GM12891 (cell line): Measurements from ENCODE around the gene PRKAR1B.

Experiments
- DNase-seq: peaks from one replicate; pipeline ENCODE4 v3.0.0; 2011; ENCODE audit warnings: low spot score; ENCODE audit not compliant: insufficient read length
- FAIRE-seq: peaks from 2 replicates; lab custom pipeline; 2011; peaks lifted over from hg19 to GRCh38; lab: Jason Lieb, UNC
- PAX5 ChIP-seq: IDR thresholded peaks from 2 replicates; pipeline ENCODE4 v1.6.1; 2011; ENCODE audit warnings: low read length, moderate library complexity, mild to moderate bottlenecking; ENCODE audit not compliant: insufficient read depth, severe bottlenecking
- POLR2A ChIP-seq: IDR thresholded peaks from 2 replicates; pipeline ENCODE4 v1.6.1; 2011; ENCODE audit warnings: low read depth, low read length, control low read depth
- POLR2AphosphoS5 ChIP-seq: IDR thresholded peaks from 2 replicates; pipeline ENCODE4 v1.6.1; 2011; ENCODE audit warnings: low read depth, low read length, control low read depth
- POU2F2 ChIP-seq: IDR thresholded peaks from 2 replicates; pipeline ENCODE4 v1.6.1; 2011; ENCODE audit warnings: low read depth, mild to moderate bottlenecking, control low read depth, low read length, moderate library complexity
- SPI1 ChIP-seq: IDR thresholded peaks from 2 replicates; pipeline ENCODE4 v1.6.1; 2011; ENCODE audit warnings: low read depth, low read length, control low read depth
- TAF1 ChIP-seq: IDR thresholded peaks from 2 replicates; pipeline ENCODE4 v1.6.1; 2011; ENCODE audit warnings: low read depth, low read length, control low read depth

The PRKAR1B gene

DNA sequence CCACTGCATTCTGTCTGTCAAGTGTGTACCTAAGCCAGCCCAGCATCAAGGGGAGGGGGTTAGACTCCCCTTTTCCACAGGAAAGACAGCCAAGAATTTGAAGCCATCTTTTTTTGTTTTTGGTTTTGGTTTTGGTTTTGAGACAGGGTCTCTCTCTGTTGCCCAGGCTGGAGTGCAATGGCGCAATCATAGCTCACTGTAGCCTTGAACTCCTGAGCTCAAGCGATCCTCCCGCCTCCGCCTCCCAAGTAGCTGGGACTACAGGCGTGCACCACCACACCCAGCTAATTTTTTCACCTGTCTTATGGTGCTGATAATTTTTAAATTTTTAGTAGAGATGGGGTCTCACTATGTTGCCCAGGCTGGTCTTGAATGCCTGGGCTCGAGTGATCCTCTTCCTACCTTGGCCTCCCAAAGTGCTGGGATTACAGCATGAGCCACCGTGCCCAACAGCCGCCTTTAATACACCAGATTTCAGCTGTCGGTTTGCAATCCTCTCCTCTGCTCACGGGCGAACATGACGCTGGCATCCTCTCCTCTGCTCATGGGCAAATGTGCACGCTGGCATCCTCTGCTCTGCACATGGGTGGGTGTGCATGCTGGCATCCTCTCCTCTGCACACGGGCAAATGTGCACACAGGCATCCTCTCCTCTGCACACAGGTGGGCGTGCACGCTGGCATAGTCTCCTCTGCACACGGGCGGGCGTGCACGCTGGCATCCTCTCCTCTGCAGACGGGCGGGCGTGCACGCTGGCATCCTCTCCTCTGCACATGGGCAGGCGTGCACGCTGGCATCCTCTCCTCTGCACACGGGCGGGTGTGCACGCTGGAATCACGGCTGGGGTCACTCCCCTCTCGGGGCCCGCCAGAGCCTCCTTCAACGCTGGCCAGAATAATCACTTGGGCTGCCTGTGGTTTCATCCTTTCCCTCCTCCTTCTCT lies 151.4 kb downstream of the PRKAR1B start:
- FAIRE-seq (no peak), DNase-seq (no peak)
- TF ChIP-seq TAF1 = no peak
- no peak for TF ChIP-seq SPI1
- TF ChIP-seq POLR2A = no peak

DNA sequence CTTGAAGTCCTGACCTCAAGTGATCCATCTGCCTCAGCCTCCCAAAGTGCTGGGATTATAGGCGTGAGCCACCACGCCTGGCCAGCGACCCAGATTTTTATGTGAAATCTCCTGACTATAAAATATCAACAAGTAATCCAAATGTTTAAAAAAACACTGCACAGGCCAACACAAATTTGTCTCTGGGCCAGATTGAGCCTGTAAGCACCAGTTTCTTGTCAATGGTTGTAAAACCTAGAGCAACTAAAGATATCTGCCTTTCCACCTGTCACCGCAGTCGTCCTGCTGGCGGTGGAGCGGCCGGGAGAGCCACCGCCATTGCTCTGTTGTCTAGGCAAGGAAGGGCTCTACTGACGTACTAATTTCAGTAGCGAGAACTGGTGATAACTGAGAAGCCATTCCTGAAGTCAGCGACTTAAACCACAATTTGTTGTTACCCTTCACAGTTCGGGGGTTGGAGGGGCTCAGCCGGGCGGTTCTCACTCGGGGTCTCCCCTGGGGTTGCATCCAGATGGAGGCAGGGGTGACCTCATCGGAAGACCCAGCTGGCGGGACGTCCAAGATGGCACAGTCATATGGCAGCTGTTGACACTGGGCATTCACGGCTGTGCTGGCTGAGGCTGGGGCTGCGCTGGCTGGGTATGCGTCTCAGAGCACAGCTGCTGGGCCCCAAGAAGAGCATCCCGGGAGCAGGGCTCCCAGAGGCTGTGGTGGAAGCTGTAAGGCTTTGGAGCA lies 152.3 kb downstream of the PRKAR1B start:
- FAIRE-seq (no peak), DNase-seq (no peak)
- TF ChIP-seq SPI1 (no peak), POU2F2 (no peak)

DNA sequence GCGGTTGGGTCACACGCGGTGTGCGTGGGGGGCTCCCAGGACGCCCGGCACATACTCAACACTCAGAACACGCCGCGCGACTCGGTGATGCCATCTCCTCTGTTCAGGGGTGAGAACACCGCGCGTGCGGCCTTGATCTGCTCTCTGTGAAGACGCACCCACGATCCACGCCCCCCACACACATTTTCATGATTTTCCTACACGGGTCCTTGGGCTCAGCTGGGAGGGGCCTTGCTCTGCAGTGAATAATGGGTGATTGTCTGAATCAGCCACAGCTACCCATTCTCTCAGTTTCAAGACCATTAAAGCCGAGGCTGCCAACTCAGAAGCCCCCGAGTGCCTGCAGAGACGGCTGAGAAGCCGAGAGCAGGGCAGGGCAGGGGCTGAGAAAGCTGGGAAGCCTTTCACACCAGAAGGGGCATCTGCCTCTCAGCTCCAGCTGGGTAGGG lies 153.1 kb downstream of the PRKAR1B start:
- DNase-seq = no peak
- FAIRE-seq = no peak
- no peak for TF ChIP-seq PAX5
- no peak for TF ChIP-seq POLR2AphosphoS5
- TF ChIP-seq POLR2A = no peak
- no peak for TF ChIP-seq SPI1
- TF ChIP-seq TAF1 = no peak
- no peak for TF ChIP-seq POU2F2

DNA sequence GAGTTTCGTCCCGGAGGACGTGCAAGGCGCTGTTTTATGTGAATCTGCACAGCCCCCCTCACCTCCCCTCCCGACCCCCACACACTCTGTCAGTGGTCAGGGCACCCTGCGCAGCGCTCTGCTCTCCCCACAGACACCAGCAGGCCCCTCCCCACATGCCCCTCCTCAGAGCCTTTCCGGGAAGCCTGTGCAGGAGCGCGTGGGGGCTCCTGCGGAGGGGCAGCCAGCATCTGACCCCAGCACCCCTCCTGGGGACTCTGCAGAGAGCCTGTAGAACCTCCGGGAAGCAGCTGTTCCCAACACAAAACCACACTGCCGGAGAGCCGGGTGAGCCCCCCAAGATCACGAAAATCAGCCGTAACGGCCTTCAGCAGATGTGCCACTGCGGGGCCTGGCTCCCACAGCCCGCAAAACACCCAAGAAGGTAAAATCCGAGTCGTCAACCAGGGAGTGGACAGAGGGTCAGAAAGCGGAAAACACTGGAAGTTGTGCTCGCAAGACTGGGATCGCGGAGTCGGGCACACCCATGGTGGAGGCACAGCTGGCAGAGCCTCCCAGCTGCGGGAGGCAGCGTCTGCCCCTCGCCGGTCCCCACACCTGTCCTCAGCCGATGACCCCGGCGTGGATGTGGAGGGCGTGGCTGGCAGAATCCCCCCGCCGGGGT lies 153.7 kb downstream of the PRKAR1B start:
- TF ChIP-seq POLR2AphosphoS5 (no peak), POU2F2 (no peak), TAF1 (no peak)
- FAIRE-seq = no peak
- DNase-seq = no peak

DNA sequence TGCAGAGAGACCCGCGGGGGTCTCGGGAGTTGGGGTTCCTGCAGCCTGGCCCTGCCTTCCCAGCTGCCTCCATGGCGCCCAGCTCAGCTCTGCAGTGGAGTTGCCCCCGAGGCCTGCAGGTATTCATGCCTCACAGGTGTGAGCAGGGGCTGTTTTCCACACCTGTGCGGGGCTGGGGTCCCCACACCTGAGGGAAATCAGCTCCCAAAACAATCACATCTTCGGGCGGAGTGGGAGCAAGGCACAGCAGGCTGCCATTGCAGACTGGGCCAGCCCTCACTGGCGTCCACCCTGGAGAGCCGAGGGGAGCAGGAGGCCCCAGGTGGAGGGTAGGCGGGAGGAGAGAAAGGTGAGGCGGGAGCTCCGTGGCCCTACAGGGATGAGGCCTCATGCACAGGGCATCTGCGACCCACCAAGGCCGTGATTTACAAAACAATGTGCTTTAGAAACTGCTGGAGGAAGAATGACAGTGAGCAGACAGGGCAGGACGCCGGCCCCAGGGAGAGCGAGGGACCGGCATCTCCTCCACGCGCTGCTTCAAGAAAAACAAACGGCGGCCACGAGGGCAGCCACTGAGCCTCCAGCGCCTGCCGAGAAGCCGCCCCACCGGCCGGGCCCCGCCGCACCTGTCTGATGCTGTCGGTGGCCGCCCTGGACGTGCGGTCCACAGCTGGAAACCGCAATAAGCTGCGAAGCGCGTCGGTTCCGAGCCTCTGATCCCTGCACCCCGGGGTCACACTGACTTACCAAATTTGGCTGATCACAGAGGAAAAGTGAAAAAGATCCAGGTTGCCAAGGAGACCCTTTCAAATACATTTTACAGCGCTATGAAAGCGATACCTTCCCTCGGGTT lies 154.4 kb downstream of the PRKAR1B start:
- no peak for FAIRE-seq
- no peak for DNase-seq
- no peak for TF ChIP-seq PAX5
- TF ChIP-seq POU2F2 = no peak
- no peak for TF ChIP-seq POLR2AphosphoS5
- no peak for TF ChIP-seq TAF1
- TF ChIP-seq SPI1 = no peak
- TF ChIP-seq POLR2A = no peak

DNA sequence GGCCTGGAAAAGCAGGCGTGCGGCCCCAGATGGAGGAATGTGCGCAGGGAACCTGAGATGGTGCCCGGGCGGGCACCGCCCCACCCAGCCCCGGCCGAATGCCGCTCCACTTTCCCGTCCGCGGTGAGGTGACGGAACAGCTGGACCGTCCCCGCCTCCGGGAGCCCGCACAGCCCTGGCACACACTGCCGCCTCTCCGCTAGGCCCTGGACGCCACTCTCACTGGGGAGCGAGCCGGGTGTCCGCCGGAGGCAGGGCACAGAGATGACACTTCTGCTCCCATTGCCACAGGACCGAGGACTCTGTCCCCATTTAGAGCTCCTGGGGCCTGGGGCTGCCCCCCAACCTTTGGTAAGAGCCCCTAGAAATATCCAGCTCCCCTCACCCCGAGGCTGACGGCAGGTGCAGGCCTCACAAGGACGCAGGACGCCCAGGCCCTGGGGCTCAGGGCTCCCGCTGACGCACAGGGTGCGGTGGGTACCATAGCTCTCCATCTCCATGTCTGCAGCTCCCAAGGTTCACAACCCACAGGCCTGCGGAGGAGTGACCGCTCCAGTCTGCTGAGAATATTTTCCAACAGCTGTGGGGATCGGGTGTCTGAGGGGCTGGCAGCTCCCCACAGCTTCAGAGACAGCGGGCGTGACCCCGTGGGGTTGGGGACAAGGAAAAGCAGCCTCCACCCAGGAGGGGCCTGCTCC lies 155.2 kb downstream of the PRKAR1B start:
- FAIRE-seq (no peak), DNase-seq (no peak)
- no peak for TF ChIP-seq POLR2A
- TF ChIP-seq POU2F2 = no peak
- no peak for TF ChIP-seq POLR2AphosphoS5
- no peak for TF ChIP-seq SPI1
- TF ChIP-seq TAF1 = no peak
- TF ChIP-seq PAX5 = no peak

DNA sequence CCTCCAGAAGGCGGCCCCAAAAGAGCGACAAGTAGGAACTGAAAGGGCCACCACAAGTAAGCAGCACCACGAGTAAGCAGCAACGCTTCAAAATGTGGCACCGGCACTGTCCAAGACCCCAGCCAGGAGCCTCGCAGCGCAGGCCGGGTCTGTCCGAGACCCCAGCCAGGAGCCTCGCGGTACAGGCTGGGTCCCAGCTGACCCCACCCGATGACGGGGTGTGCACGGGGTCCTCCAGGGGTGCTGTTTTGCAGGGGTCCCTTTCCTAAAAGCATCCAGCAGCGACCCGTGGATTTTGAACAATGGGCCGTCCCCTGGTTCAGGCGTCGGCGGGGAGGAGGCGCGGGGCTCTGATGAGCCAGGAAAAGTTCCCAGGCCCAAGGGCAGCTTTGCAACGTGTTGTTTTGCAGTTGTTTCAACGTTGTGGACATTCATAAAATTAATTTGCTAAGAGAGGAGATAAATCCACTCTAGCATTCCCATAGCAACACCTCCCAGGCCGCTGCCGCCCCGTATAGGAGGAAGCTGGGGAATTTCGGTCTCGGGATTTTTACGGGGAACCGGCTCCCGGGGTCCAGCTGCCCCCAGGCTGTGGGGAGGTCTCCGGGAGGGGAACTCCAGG lies 155.9 kb downstream of the PRKAR1B start:
- FAIRE-seq = no peak
- no peak for DNase-seq

DNA sequence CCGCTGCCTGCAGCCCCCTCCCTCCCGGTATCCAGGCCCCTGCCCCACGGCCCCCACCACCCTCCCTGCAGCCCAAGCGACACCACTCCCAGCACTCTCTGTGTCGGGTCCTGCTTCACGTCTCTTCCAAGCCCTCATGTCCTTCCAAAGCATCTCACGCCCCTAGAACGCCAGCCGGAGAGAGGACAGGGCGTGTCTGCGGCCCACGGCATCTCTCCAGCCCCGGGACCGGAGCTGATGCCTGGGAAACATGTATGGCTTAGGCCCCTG lies 156.3 kb downstream of the PRKAR1B start:
- DNase-seq (no peak), FAIRE-seq (no peak)
- TF ChIP-seq TAF1 = no peak
- no peak for TF ChIP-seq SPI1
- no peak for TF ChIP-seq POLR2AphosphoS5
- TF ChIP-seq PAX5 = no peak
- TF ChIP-seq POU2F2 = no peak
- TF ChIP-seq POLR2A = no peak

More for the DNA sequence above, 155.9 kb downstream of the PRKAR1B start:
- TF ChIP-seq SPI1 (no peak), PAX5 (no peak), TAF1 (no peak), POU2F2 (no peak), POLR2A (no peak), POLR2AphosphoS5 (no peak)
